Breast epithelium (tissue), 4 donors: ENCODE measurements around the gene ADCY5. TPM values are rescaled to one million over a fixed set of nuclear protein-coding genes. Genes with fewer than 3 reads are reported as not detected.

Source experiments
- DNase-seq, 2 donors: peaks; one replicate each; pipeline ENCODE4 v3.0.0-alpha.2; 2019; ENCODE audit warnings: low spot score in 2 of 2
- H3K27ac ChIP-seq, 2 donors: fragments of 200-600 bp; sonication (generic) in 1 of 2; one replicate each; pipeline ENCODE4 v1.5.1; 2016 to 2019; ENCODE audit warnings: mild to moderate bottlenecking in 1 of 2
- H3K27me3 ChIP-seq, 2 donors: fragments of 200-600 bp; sonication (generic) in 1 of 2; one replicate each; pipeline versions ENCODE4 v1.5.1 to v1.6.0; 2017 to 2019; ENCODE audit warnings: control low read depth in 1 of 2, mild to moderate bottlenecking in 1 of 2
- H3K36me3 ChIP-seq: fragments of 200-600 bp; one replicate; pipeline ENCODE4 v1.5.1; 2019
- H3K4me1 ChIP-seq, 2 donors: fragments of 200-600 bp; sonication (generic); one replicate each; pipeline ENCODE4 v1.5.1; 2016 to 2019; ENCODE audit warnings: control low read depth in 1 of 2
- H3K4me3 ChIP-seq, 3 donors: fragments of 200-600 bp; sonication (generic); 1 replicate in 2 of 3; 2 replicates in 1 of 3; pipeline ENCODE4 v1.5.1; 2016 to 2019; ENCODE audit warnings: mild to moderate bottlenecking in 3 of 3, moderate library complexity in 2 of 3
- H3K9me3 ChIP-seq, 2 donors: fragments of 200-600 bp; sonication (generic) in 1 of 2; one replicate each; pipeline ENCODE4 v1.5.1; 2016 to 2019; ENCODE audit warnings: control low read depth in 1 of 2
- POLR2A ChIP-seq: fragments of 450-650 bp; IDR thresholded peaks from one replicate; pipeline ENCODE4 v1.6.1; 2016; ENCODE audit warnings: antibody characterized with exemption, mild to moderate bottlenecking, moderate library complexity
- POLR2AphosphoS5 ChIP-seq, 3 donors: sonication (generic); formaldehyde crosslinking; IDR thresholded peaks; one replicate each; pipeline ENCODE4 v1.6.1; 2017; ENCODE audit warnings: antibody characterized with exemption in 3 of 3
- intact Hi-C: fragments of 100-400 bp; cut with DNase I; formaldehyde crosslinking; loops from one replicate; pipeline ENCODE4 v1.15.1; 2023; ENCODE audit warnings: low total_unique reads
- total RNA-seq, 3 donors: library from RNA; depleted of rRNA; stranded (reverse); fragments of >200 nt; gene quantifications; one replicate each; pipeline ENCODE4 v1.1.0, GENCODE V29; 2016
- TF ChIP-seq, protein P1 (sequence below), 3 donors: fragments of 450-650 bp; IDR thresholded peaks; one replicate each; pipeline ENCODE4 v1.5.1; 2016 to 2017; ENCODE audit warnings: antibody characterized with exemption in 3 of 3, mild to moderate bottlenecking in 3 of 3, moderate library complexity in 3 of 3

The ADCY5 gene
- total RNA-seq, 3 donors from 2014 or later: 10.1 to 32.5 (median 11.5) TPM

DNA sequence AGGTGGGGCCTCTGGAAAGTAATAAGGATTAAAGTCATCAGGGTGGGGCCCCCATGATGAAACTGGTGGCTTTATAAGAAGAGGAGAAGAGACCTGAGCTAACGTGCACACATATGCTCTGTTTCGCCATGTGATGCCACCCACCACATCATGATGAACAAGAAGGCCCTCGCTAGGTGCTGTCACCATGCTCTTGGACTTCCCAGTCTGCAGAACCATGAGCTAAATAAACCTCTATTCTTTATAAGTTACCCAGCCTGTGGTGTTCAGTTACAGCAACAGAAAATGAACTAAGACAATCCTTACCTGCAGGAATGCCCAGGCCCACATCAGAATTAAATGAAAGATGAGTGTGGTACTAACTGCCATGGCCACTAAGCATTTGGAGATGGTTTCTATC, 79.8 kb downstream of the ADCY5 start:
- Histone ChIP-seq H3K36me3 (no peaks in the 10 kb centered on the region), H3K27ac (no peak overlapping the region), H3K27me3 (no peaks in the 10 kb centered on the region), H3K9me3 (no peaks in the 10 kb centered on the region), H3K4me1 (peaks cover 0 to 3% of the 10 kb centered on the region in 2 donors), H3K4me3 (no peak overlapping the region)
- DNase-seq: no peak
- intact Hi-C loops: loop anchor here (10.0 kb wide), 1 partner anchor 1646 kb away; no protein-coding TSS in a partner anchor
- TF ChIP-seq POLR2AphosphoS5 (IDR thresholded peaks at IDR 0.05) (no peak), POLR2A (no peak)
- TF ChIP-seq, protein P1, sequence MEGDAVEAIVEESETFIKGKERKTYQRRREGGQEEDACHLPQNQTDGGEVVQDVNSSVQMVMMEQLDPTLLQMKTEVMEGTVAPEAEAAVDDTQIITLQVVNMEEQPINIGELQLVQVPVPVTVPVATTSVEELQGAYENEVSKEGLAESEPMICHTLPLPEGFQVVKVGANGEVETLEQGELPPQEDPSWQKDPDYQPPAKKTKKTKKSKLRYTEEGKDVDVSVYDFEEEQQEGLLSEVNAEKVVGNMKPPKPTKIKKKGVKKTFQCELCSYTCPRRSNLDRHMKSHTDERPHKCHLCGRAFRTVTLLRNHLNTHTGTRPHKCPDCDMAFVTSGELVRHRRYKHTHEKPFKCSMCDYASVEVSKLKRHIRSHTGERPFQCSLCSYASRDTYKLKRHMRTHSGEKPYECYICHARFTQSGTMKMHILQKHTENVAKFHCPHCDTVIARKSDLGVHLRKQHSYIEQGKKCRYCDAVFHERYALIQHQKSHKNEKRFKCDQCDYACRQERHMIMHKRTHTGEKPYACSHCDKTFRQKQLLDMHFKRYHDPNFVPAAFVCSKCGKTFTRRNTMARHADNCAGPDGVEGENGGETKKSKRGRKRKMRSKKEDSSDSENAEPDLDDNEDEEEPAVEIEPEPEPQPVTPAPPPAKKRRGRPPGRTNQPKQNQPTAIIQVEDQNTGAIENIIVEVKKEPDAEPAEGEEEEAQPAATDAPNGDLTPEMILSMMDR (IDR thresholded peaks at IDR 0.05): no peak

DNA sequence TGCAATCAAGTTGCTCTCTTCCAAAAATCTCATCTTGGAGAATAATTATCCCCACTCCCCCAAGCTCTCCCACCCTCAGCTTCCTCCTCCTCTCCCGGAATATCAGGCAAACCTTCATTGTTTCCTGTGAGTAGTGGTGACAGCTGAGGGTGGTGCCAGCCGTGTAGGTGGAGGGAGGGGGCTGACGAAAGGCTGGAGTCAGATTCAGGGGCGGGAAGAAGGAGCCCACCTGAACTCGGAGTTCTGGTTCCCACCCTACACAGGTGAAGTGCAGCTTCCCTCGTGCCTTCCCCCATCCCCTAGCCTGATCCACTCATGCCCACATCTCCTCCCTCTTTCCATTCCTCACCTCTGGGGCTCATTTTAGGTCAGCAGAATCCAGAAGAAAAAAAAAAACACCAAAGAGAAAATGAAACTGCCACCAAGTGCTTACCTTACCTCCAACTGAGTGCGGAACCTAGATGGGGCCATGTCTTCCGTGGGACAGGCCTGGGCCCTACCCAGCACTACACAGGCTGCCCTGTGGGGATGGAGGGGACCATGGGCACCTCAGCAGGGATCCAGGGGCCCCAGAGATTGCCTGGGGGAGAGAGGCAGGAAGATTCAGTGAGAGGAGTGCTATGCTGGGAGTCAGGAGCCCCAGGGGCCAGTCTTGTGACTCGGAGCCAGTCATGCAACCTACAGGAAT, 81.3 kb downstream of the ADCY5 start:
- Histone ChIP-seq H3K4me3 (no peak overlapping the region), H3K36me3 (no peaks in the 10 kb centered on the region), H3K4me1 (peaks cover 0 to 3% of the 10 kb centered on the region in 2 donors), H3K27ac (no peak overlapping the region), H3K27me3 (no peaks in the 10 kb centered on the region), H3K9me3 (no peaks in the 10 kb centered on the region)
- no peak for TF ChIP-seq POLR2AphosphoS5 (IDR thresholded peaks at IDR 0.05)
- TF ChIP-seq, protein P1 (IDR thresholded peaks at IDR 0.05): no peak
- no peak for TF ChIP-seq POLR2A
- intact Hi-C loops: loop anchor here (10.0 kb wide), 1 partner anchor 1647 kb away; no protein-coding TSS in a partner anchor
- DNase-seq: no peak

DNA sequence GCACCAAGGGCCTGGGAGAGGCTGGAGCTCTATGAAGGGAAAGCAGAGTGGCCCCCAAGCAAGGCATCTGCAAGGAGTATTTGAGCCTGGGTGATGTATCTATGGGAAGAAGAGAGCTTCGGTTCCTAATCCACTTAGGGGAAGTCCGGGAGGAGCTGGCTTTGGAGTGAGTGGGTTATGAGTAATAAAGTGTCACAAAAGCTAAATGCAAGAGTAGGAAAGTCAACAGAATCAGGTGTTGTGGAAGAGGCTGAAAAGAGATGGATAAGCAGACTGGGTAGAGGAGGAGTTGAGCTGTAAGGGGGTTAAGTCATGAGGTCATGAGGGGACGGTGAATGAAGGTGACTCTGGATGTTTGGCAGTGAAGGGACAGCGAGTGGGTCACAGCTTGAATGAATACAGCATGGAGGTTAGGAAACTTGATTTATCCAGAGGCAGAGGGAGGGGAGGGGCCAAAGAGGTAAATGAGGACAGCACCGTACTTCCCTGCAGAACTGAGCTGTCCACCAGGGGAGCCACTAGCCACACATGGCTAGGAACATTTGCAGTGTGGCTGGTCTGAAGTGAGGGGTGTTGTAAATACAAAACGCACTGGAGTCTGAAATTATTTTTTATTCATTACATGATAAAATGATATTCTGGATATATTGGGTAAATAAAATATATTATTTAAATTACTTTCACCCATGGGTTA, 83.3 kb downstream of the ADCY5 start:
- Histone ChIP-seq H3K4me3 (no peak overlapping the region), H3K36me3 (no peaks in the 10 kb centered on the region), H3K4me1 (no peaks in the 10 kb centered on the region), H3K27ac (no peak overlapping the region), H3K9me3 (no peaks in the 10 kb centered on the region), H3K27me3 (no peaks in the 10 kb centered on the region)
- TF ChIP-seq POLR2A: no peak
- TF ChIP-seq, protein P1 (IDR thresholded peaks at IDR 0.05): peak in 1 of 3 donors; percentile 15
- intact Hi-C loops: loop anchor here (10.0 kb wide), 1 partner anchor 1649 kb away; no protein-coding TSS in a partner anchor
- DNase-seq: no peak

DNA sequence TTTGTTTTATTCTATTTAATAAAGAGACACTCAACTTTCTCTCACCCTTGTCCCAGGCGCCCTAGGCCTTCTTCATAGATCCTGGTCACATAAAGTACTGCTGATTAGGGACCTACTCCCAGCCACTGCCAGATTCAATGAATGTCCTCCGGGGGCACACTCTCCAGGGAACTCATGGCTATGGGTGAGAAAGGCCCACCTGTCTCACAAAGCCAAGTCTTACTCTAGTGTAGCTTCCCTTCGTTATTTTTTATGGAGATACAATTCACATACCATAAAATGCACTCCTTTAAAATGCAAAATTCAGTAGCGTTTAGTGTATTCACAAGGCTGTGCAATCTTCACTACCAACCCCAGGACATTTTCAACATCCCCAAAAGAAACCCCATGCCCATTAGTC, 87.8 kb downstream of the ADCY5 start:
- no peak for DNase-seq
- H3K4me1 ChIP-seq: no peaks in the 10 kb centered on the region
- TF ChIP-seq, protein P1 (IDR thresholded peaks at IDR 0.05): no peak
- TF ChIP-seq POLR2A: no peak
- no peak for TF ChIP-seq POLR2AphosphoS5 (IDR thresholded peaks at IDR 0.05)
- no peaks in the 10 kb centered on the region for H3K27me3 ChIP-seq
- no peak overlapping the region for H3K4me3 ChIP-seq
- intact Hi-C loops: loop anchor here (10.0 kb wide), 1 partner anchor 1654 kb away; no protein-coding TSS in a partner anchor
- H3K9me3 ChIP-seq: no peaks in the 10 kb centered on the region
- H3K36me3 ChIP-seq: no peaks in the 10 kb centered on the region
- no peak overlapping the region for H3K27ac ChIP-seq

DNA sequence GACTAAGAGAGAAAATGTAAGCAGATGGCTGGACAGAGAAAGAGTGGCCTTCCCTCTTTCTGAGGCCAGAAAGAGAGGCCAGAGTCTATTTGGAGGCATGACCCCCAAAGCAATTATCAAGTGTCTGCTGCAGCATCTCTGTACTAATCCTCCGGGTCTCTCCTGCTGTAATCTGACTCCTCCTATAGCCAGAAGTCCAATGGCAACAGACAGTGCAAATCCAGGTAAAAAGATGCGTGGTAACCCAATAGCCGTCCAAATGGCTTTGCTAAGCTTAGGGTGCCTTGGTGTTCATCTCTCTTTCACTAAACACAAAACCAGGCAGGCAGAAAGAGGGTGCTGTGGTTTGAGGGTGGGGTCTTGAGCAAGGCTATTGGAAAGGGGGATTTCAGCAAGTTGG, 91.6 kb downstream of the ADCY5 start:
- intact Hi-C loops: no loop called here
- H3K9me3 ChIP-seq: peaks cover 0 to 6% of the 10 kb centered on the region in 2 donors
- DNase-seq: no peak
- TF ChIP-seq, protein P1 (IDR thresholded peaks at IDR 0.05): no peak
- no peak for TF ChIP-seq POLR2AphosphoS5 (IDR thresholded peaks at IDR 0.05)
- TF ChIP-seq POLR2A: no peak
- no peaks in the 10 kb centered on the region for H3K36me3 ChIP-seq
- H3K4me3 ChIP-seq: no peak overlapping the region
- no peak overlapping the region for H3K27ac ChIP-seq
- H3K27me3 ChIP-seq: no peaks in the 10 kb centered on the region
- H3K4me1 ChIP-seq: no peaks in the 10 kb centered on the region
